Smooth muscle cell (in vitro differentiated cells): ENCODE data around the gene SNX30. TPM values are rescaled to one million over a fixed set of nuclear protein-coding genes. Genes with fewer than 3 reads are reported as not detected.

Experiments
- DNase-seq: peaks from one replicate; lab custom pipeline; 2025; ENCODE audit not compliant: unreplicated experiment; lab: John Stamatoyannopoulos, UW
- H2AFZ ChIP-seq: fragments of 200-600 bp; sonication (generic); 2 replicates; pipeline ENCODE4 v1.6.0; 2016; ENCODE audit warnings: antibody characterized with exemption, low read depth, mild to moderate bottlenecking
- H3F3A ChIP-seq: fragments of 200-600 bp; sonication (generic); 2 replicates; pipeline ENCODE4 v1.6.0; 2017; ENCODE audit warnings: antibody characterized with exemption, low read depth
- H3K27ac ChIP-seq: fragments of 200-600 bp; sonication (generic); 2 replicates; pipeline ENCODE4 v1.5.1; 2016; ENCODE audit warnings: low read depth, mild to moderate bottlenecking
- H3K27me3 ChIP-seq: fragments of 200-600 bp; sonication (generic); 2 replicates; pipeline ENCODE4 v1.6.1; 2016; ENCODE audit warnings: low read depth, mild to moderate bottlenecking
- H3K36me3 ChIP-seq: fragments of 200-600 bp; sonication (generic); 2 replicates; pipeline ENCODE4 v1.5.1; 2016; ENCODE audit warnings: low read depth
- H3K4me1 ChIP-seq: fragments of 200-600 bp; sonication (generic); 2 replicates; pipeline ENCODE4 v1.5.1; 2016; ENCODE audit warnings: low read depth
- H3K4me2 ChIP-seq: fragments of 200-600 bp; sonication (generic); 2 replicates; pipeline ENCODE4 v1.6.0; 2016; ENCODE audit warnings: mild to moderate bottlenecking
- H3K4me3 ChIP-seq: fragments of 200-600 bp; sonication (generic); 2 replicates; pipeline ENCODE4 v1.5.1; 2016; ENCODE audit warnings: mild to moderate bottlenecking
- H3K79me2 ChIP-seq: fragments of 200-600 bp; sonication (generic); 2 replicates; pipeline ENCODE4 v1.6.0; 2016; ENCODE audit warnings: low read depth, mild to moderate bottlenecking
- H3K9ac ChIP-seq: fragments of 200-600 bp; sonication (generic); 2 replicates; pipeline ENCODE4 v1.6.0; 2016; ENCODE audit warnings: low read depth
- H3K9me3 ChIP-seq: fragments of 200-600 bp; sonication (generic); replicated peaks from 2 replicates; pipeline ENCODE4 v1.5.1; 2016; ENCODE audit warnings: low read depth
- H4K20me1 ChIP-seq: fragments of 200-600 bp; sonication (generic); 2 replicates; pipeline ENCODE4 v1.6.0; 2016; ENCODE audit warnings: low read depth
- CTCF ChIP-seq: fragments of 200-600 bp; sonication (generic); IDR thresholded peaks from 2 replicates; pipeline ENCODE4 v1.5.1; 2017; ENCODE audit warnings: borderline replicate concordance, mild to moderate bottlenecking, antibody characterized with exemption; ENCODE audit not compliant: insufficient read depth, poor library complexity, severe bottlenecking
- WGBS: methylation state at CpG from one replicate; pipeline ENCODE4 v1.1.7; 2016; ENCODE audit warnings: low lambda C conversion rate; 5-methylcytosine and 5-hydroxymethylcytosine counted together
- polyA plus RNA-seq: library from polyadenylated mRNA; unstranded; fragments of >200 nt; fragmentation: Nextera tagmentation; extraction: Ambion mirVana; gene quantifications from 2 replicates; pipeline ENCODE4 v1.2.1, GENCODE V29; 2016
- total RNA-seq: library from RNA; depleted of rRNA; stranded (reverse); fragments of >200 nt; gene quantifications from 2 replicates; pipeline ENCODE4 v1.2.3, GENCODE V29; 2014

SNX30 gene
- total and polyA plus RNA-seq, 2 experiments from 2014 or later, result 3.6 to 10.7 TPM

DNA sequence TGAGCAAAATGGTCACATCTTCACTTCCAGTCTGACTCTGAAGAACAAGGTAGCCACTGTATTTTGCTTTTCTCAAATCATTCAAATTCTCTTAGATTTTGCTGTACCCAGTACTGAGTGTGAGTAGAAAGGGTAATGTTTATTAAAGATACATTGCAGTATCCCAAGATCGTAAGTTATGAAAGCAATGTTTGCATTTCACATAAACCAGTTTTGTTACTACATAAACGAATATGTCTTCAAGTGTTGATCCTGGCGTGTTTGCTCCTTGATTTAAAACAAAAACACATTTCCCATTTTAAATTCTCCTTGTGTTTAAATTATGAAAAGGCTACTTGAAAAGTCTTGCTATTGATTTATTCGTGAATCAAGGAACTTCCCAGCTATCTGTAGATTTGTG lies 22.0 kb downstream of the SNX30 start:
- Histone ChIP-seq H3K36me3 (no peaks in the 10 kb centered on the region), H2AFZ (no peak overlapping the region), H3K4me3 (no peak overlapping the region), H4K20me1 (peaks cover 28% of the 10 kb centered on the region), H3K9me3 (no peaks in the 10 kb centered on the region), H3K4me2 (no peak overlapping the region), H3K9ac (no peak overlapping the region), H3K27me3 (no peaks in the 10 kb centered on the region), H3K79me2 (peaks cover 23% of the 10 kb centered on the region), H3F3A (no peaks in the 10 kb centered on the region), H3K4me1 (no peaks in the 10 kb centered on the region), H3K27ac (no peak overlapping the region)
- 85% methylated on average over 4 of the region's 4 CpGs for WGBS
- TF ChIP-seq CTCF, result no peak
- DNase-seq, result no peak

- H3F3A ChIP-seq, result no peaks in the 10 kb centered on the region
- no peak for DNase-seq
- no peaks in the 10 kb centered on the region for H3K27me3 ChIP-seq
- H4K20me1 ChIP-seq, result peaks cover 30% of the 10 kb centered on the region
- no peaks in the 10 kb centered on the region for H3K36me3 ChIP-seq
- peaks cover 23% of the 10 kb centered on the region for H3K79me2 ChIP-seq
- no peaks in the 10 kb centered on the region for H3K4me1 ChIP-seq
- no peak overlapping the region for H3K27ac ChIP-seq
- WGBS, result 97% methylated on average over 9 of the region's 9 CpGs
- H3K4me3 ChIP-seq, result no peak overlapping the region
- H3K4me2 ChIP-seq, result no peak overlapping the region
- H3K9ac ChIP-seq, result no peak overlapping the region
- TF ChIP-seq CTCF, result no peak
- H3K9me3 ChIP-seq, result no peaks in the 10 kb centered on the region
- no peak overlapping the region for H2AFZ ChIP-seq
These were observed 23.7 kb downstream of the SNX30 start for GRCh38 chr9:112774006-112774996.

DNA sequence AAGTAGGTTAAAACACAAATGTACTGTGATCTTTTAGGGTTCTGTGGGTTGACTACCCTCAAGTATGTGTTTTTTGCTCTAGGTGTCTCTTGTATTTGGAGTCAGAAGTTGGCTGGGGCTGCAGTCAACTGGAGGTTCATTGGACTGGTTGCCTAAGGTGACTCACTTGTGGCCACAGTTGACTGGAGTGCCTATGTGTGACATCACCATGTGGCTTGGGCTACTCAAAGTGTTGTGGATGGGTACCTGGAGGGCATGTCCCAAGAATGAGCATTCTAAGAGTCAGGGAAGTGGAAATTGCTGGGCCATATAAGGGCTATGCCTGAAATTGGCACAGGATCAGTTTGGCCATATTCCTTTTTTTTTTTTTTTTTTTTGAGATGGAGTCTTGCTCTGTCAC lies 27.4 kb downstream of the SNX30 start:
- H3K27me3 ChIP-seq, result no peaks in the 10 kb centered on the region
- no peak overlapping the region for H3K27ac ChIP-seq
- no peak for DNase-seq
- no peaks in the 10 kb centered on the region for H3K4me1 ChIP-seq
- H3K79me2 ChIP-seq, result peaks cover 12% of the 10 kb centered on the region
- H3K4me3 ChIP-seq, result no peak overlapping the region
- H3K4me2 ChIP-seq, result no peak overlapping the region
- H2AFZ ChIP-seq, result no peak overlapping the region
- no peaks in the 10 kb centered on the region for H3K36me3 ChIP-seq
- no peaks in the 10 kb centered on the region for H3F3A ChIP-seq
- H3K9ac ChIP-seq, result no peak overlapping the region
- peaks cover 27% of the 10 kb centered on the region for H4K20me1 ChIP-seq
- TF ChIP-seq CTCF, result no peak
- no peaks in the 10 kb centered on the region for H3K9me3 ChIP-seq

DNA sequence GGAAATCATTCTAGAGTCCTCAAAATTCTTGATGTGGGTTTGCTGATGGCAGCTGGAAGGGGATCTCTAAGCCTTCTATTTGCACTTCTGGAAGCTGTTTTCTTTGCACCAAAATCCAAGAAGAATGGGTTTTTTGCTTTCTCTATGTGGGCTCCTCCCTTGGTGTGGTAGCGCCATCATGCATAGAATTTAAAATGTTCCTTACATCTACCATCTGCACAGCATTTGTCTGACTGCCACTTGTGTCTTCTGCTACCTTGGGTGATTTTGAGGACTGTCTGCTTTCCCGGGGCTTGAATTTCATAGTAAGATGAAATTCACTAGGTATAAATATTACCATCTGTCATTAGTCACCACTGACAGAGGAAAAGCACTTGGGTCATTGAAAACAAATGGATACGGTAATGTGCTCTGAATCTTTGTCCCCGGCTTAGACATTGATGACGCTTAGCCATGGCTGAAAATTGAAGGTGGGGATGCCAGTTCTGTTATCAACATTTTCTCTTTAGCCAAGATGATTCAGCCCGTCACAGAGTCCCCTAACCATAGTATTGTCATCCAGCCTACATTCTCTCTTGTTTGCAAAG lies 30.0 kb downstream of the SNX30 start:
- no peaks in the 10 kb centered on the region for H3K27me3 ChIP-seq

More for the DNA sequence above, 30.0 kb downstream of the SNX30 start:
- no peak for TF ChIP-seq CTCF
- no peak overlapping the region for H3K9ac ChIP-seq
- H3K36me3 ChIP-seq, result no peaks in the 10 kb centered on the region
- no peak overlapping the region for H3K4me2 ChIP-seq
- H2AFZ ChIP-seq, result no peak overlapping the region
- no peak for DNase-seq
- WGBS, result 92% methylated on average over 6 of the region's 6 CpGs
- H3K79me2 ChIP-seq, result peaks cover 6% of the 10 kb centered on the region
- no peaks in the 10 kb centered on the region for H3F3A ChIP-seq
- peaks cover 32% of the 10 kb centered on the region for H4K20me1 ChIP-seq
- H3K27ac ChIP-seq, result no peak overlapping the region
- H3K4me3 ChIP-seq, result no peak overlapping the region
- H3K4me1 ChIP-seq, result no peaks in the 10 kb centered on the region
- no peaks in the 10 kb centered on the region for H3K9me3 ChIP-seq
